Caco-2 (cell line): ENCODE results near the gene ERN2. TPM values are rescaled to one million over a fixed set of nuclear protein-coding genes. Genes with fewer than 3 reads are reported as not detected.

ENCODE experiments used
- BruUV-seq: library from RNA; stranded (reverse); fragments of 400-500 nt; replicated peaks from 2 replicates; lab custom pipeline; 2021; lab: Mats Ljungman, UMichigan
- CTCF ChIA-PET: fragments of 300-600 bp; sonication (Branson Sonifier 250); formaldehyde crosslinking; loops from one replicate; lab custom pipeline; 2022; ENCODE audit warnings: antibody characterized with exemption; lab: Charles Lee
- POLR2A ChIA-PET: fragments of 300-600 bp; sonication (Branson Sonifier 250); formaldehyde crosslinking; loops from one replicate; lab custom pipeline; 2022; ENCODE audit warnings: antibody characterized with exemption; lab: Charles Lee
- DNase-seq, 2 experiments: peaks; one replicate each; pipeline versions ENCODE4 v3.0.0 to v3.0.0-alpha.2; 2020 to 2022
- H3K27me3 ChIP-seq: replicated peaks from 2 replicates; pipeline ENCODE4 v1.6.0; 2011; ENCODE audit warnings: low read length; ENCODE audit not compliant: control insufficient read depth, insufficient read depth
- H3K36me3 ChIP-seq: 2 replicates; pipeline ENCODE4 v1.5.1; 2011; ENCODE audit warnings: low read length; ENCODE audit not compliant: control insufficient read depth, insufficient read depth
- H3K4me1 ChIP-seq: fragments of 250-450 bp; sonication (Bioruptor Pico); 2 replicates; pipeline ENCODE4 v1.5.1; 2020; ENCODE audit warnings: mild to moderate bottlenecking
- H3K4me3 ChIP-seq: 2 replicates; pipeline ENCODE4 v1.5.1; 2011; ENCODE audit warnings: low read depth, mild to moderate bottlenecking, control low read depth, low read length
- H3K9me3 ChIP-seq: fragments of 250-450 bp; sonication (Bioruptor Pico); 2 replicates; pipeline ENCODE4 v1.5.1; 2020; ENCODE audit warnings: mild to moderate bottlenecking, moderate library complexity
- H3K27ac Mint-ChIP-seq: one replicate; pipeline ENCODE4 v1.8.0; 2022; ENCODE audit warnings: mixed read lengths; ENCODE audit not compliant: unreplicated experiment
- H3K27me3 Mint-ChIP-seq: one replicate; pipeline ENCODE4 v1.8.0; 2022; ENCODE audit warnings: mixed read lengths; ENCODE audit not compliant: insufficient read depth, unreplicated experiment
- H3K36me3 Mint-ChIP-seq: one replicate; pipeline ENCODE4 v1.8.0; 2022; ENCODE audit warnings: mild to moderate bottlenecking, mixed read lengths; ENCODE audit not compliant: insufficient read depth, unreplicated experiment
- H3K4me1 Mint-ChIP-seq: one replicate; pipeline ENCODE4 v1.8.0; 2022; ENCODE audit warnings: low read depth, mixed read lengths; ENCODE audit not compliant: unreplicated experiment
- H3K4me3 Mint-ChIP-seq: one replicate; pipeline ENCODE4 v1.8.0; 2022; ENCODE audit warnings: mild to moderate bottlenecking, moderate library complexity, mixed read lengths; ENCODE audit not compliant: unreplicated experiment
- H3K9me3 Mint-ChIP-seq: one replicate; pipeline ENCODE4 v1.8.0; 2022; ENCODE audit warnings: mixed read lengths; ENCODE audit not compliant: unreplicated experiment
- CTCF ChIP-seq, 2 experiments: fragments of 200-600 bp in 1 of 2; IDR thresholded peaks; 1 replicate in 1 of 2; 2 replicates in 1 of 2; pipeline versions ENCODE4 v1.5.1 to v1.8.0; 2011 to 2022; ENCODE audit warnings: antibody characterized with exemption in 1 of 2, control low read depth in 1 of 2, inconsistent platforms in 1 of 2, low read depth in 1 of 2, low read length in 1 of 2, mild to moderate bottlenecking in 1 of 2, moderate library complexity in 1 of 2; ENCODE audit not compliant: insufficient read depth in 1 of 2, severe bottlenecking in 1 of 2, unreplicated experiment in 1 of 2
- intact Hi-C: fragments of 100-400 bp; cut with micrococcal nuclease; formaldehyde crosslinking; loops from one replicate; pipeline ENCODE4 v1.10.0; 2022; ENCODE audit not compliant: unreplicated experiment
- total RNA-seq: library from RNA; stranded (reverse); gene quantifications from 2 replicates; pipeline ENCODE4 v1.2.3, GENCODE V29; 2022

Gene ERN2
- total RNA-seq, 1 experiment from 2014 or later, result not detected

DNA sequence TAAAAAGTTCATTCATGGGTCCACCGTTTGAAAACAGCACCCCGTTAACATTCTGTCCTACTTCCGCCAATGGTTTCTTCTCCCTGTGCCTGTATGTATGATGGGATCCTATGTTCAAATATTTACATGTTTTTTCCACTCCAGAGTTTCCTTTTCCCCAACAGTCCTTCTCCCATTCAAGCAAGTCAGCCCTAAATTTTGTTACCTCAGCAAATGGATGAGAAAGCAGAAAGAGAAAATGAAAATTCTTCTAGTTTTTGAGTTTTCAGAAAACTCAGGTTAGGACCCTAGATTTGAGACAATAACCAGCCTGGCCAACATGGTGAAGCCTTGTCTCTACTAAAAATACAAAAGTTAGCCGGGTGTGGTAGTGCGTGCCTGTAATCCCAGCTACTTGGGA is 3.5 kb upstream of the ERN2 start:
- H3K27me3 Mint-ChIP-seq, result peaks cover 14% of the 10 kb centered on the region
- Histone ChIP-seq H3K4me1 (no peaks in the 10 kb centered on the region), H3K36me3 (no peaks in the 10 kb centered on the region), H3K4me3 (no peak overlapping the region), H3K9me3 (no peaks in the 10 kb centered on the region), H3K27me3 (no peaks in the 10 kb centered on the region)
- H3K36me3 Mint-ChIP-seq, result no peaks in the 10 kb centered on the region
- BruUV-seq, result no TSS peak
- intact Hi-C loops, result no loop called here
- no peaks in the 10 kb centered on the region for H3K9me3 Mint-ChIP-seq
- H3K27ac Mint-ChIP-seq, result no peak overlapping the region
- H3K4me3 Mint-ChIP-seq, result no peak overlapping the region
- CTCF ChIA-PET, result no interaction called here
- no peak for DNase-seq
- TF ChIP-seq CTCF (IDR thresholded peaks at IDR 0.05; ENCODE audit: insufficient read depth in 1 of 2, low read depth in 1 of 2, low read length in 1 of 2, severe bottlenecking in 1 of 2, unreplicated experiment in 1 of 2), result no peak
- POLR2A ChIA-PET, result no interaction called here
- H3K4me1 Mint-ChIP-seq, result no peaks in the 10 kb centered on the region

- peaks cover 5% of the 10 kb centered on the region; the same call in 1 of the 2 replicates for H3K9me3 ChIP-seq
- H3K4me3 ChIP-seq, result no peak overlapping the region
- H3K27me3 Mint-ChIP-seq, result peaks cover 5% of the 10 kb centered on the region
- H3K36me3 Mint-ChIP-seq, result no peaks in the 10 kb centered on the region
- peaks cover 9% of the 10 kb centered on the region for H3K9me3 Mint-ChIP-seq
- no TSS peak for BruUV-seq
- no peaks in the 10 kb centered on the region for H3K4me1 ChIP-seq
- H3K4me3 Mint-ChIP-seq, result no peak overlapping the region
- DNase-seq, result no peak
- ChIA-PET POLR2A (no interaction called here), CTCF (no interaction called here)
- H3K27ac Mint-ChIP-seq, result no peak overlapping the region
- intact Hi-C loops, result no loop called here
- no peak for TF ChIP-seq CTCF (IDR thresholded peaks at IDR 0.05; ENCODE audit: insufficient read depth in 1 of 2, low read depth in 1 of 2, low read length in 1 of 2, severe bottlenecking in 1 of 2, unreplicated experiment in 1 of 2)
- no peaks in the 10 kb centered on the region for H3K36me3 ChIP-seq
- H3K27me3 ChIP-seq, result no peaks in the 10 kb centered on the region
- no peaks in the 10 kb centered on the region for H3K4me1 Mint-ChIP-seq
Observed at GRCh38 chr16:23711785-23712184, 1.2 kb downstream of the ERN2 start.

GRCh38 chr16:23710504-23710903 is 2.5 kb downstream of the ERN2 start:
- BruUV-seq, result no TSS peak
- DNase-seq, result no peak
- H3K9me3 ChIP-seq, result peaks cover 5% of the 10 kb centered on the region; the same call in 1 of the 2 replicates
- CTCF ChIA-PET, result no interaction called here
- H3K36me3 Mint-ChIP-seq, result no peaks in the 10 kb centered on the region
- intact Hi-C loops, result no loop called here
- no peaks in the 10 kb centered on the region for H3K36me3 ChIP-seq
- POLR2A ChIA-PET, result no interaction called here
- no peak overlapping the region for H3K4me3 Mint-ChIP-seq
- no peak overlapping the region for H3K27ac Mint-ChIP-seq
- no peaks in the 10 kb centered on the region for H3K27me3 ChIP-seq
- no peak overlapping the region for H3K4me3 ChIP-seq
- no peaks in the 10 kb centered on the region for H3K4me1 ChIP-seq
- H3K9me3 Mint-ChIP-seq, result peaks cover 9% of the 10 kb centered on the region
- peaks cover 5% of the 10 kb centered on the region for H3K27me3 Mint-ChIP-seq
- no peak for TF ChIP-seq CTCF (IDR thresholded peaks at IDR 0.05; ENCODE audit: insufficient read depth in 1 of 2, low read depth in 1 of 2, low read length in 1 of 2, severe bottlenecking in 1 of 2, unreplicated experiment in 1 of 2)
- H3K4me1 Mint-ChIP-seq, result no peaks in the 10 kb centered on the region
